Transverse colon (tissue), 3 donors: ENCODE data around the gene HRG.

Experiments used
- POLR2A ChIP-seq: fragments of 450-650 bp; IDR thresholded peaks from one replicate; pipeline ENCODE4 v1.6.1; 2016; ENCODE audit warnings: antibody characterized with exemption, mild to moderate bottlenecking, moderate library complexity
- TF ChIP-seq, protein P1 (sequence below), 5 experiments: fragments of 200-600 bp in 3 of 5; fragments of 450-650 bp in 2 of 5; sonication (generic) in 3 of 5; IDR thresholded peaks; 1 replicate in 2 of 5; 2 replicates in 3 of 5; pipeline ENCODE4 v1.5.1; 2016 to 2017; ENCODE audit warnings: antibody characterized with exemption in 5 of 5, inconsistent platforms in 3 of 5, mild to moderate bottlenecking in 2 of 5, moderate library complexity in 1 of 5

DNA sequence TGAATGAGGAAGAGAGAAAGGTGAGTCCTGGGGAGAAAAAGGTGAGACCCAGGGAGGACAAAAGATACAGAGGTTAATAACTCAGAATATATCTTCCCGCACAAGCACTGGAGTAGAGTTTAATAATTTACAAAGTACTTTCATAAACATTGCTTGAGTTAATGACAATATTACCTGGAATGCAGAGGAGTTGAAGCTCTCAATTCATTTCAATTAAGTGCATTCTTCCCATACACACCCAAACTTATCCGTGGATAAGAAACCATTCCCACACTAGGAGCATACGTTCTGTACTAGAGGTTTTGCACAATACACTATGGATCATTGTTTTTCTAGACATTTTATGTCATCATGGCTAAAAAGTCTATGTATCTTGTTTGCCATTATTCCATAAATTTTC is 28.0 kb downstream of the HRG start:
- TF ChIP-seq, protein P1, sequence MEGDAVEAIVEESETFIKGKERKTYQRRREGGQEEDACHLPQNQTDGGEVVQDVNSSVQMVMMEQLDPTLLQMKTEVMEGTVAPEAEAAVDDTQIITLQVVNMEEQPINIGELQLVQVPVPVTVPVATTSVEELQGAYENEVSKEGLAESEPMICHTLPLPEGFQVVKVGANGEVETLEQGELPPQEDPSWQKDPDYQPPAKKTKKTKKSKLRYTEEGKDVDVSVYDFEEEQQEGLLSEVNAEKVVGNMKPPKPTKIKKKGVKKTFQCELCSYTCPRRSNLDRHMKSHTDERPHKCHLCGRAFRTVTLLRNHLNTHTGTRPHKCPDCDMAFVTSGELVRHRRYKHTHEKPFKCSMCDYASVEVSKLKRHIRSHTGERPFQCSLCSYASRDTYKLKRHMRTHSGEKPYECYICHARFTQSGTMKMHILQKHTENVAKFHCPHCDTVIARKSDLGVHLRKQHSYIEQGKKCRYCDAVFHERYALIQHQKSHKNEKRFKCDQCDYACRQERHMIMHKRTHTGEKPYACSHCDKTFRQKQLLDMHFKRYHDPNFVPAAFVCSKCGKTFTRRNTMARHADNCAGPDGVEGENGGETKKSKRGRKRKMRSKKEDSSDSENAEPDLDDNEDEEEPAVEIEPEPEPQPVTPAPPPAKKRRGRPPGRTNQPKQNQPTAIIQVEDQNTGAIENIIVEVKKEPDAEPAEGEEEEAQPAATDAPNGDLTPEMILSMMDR (IDR thresholded peaks at IDR 0.05), result no peak
- TF ChIP-seq POLR2A, result no peak
